ENCODE data around the gene STK38L.

STK38L gene

DNA sequence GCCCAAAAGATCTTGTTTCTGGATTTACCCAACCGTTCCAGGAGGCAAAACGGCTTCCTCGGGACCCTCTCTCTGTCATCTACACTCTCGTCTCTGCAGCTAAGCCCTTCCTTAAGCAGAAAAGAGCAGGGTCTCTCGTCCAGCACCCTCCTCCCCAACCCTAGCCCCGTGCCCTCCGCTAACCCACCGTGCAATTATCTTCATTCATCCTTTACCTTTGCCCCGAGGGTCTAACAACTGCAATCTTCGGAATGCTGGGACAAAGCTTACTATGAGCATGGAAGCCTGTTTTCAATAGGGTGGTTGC is 88.3 kb downstream of the STK38L start:
- Histone ChIP-seq H3K4me1 (ENCODE audit: insufficient read depth, low read length) (peaks cover 10% of the 10 kb centered on the region), H3K36me3 (ENCODE audit: insufficient read depth, low read length) (no peaks in the 10 kb centered on the region), H3K9me3 (ENCODE audit: control insufficient read depth, insufficient read depth, low read length) (no peaks in the 10 kb centered on the region), H3K9ac (ENCODE audit: low read depth, low read length) (peak overlapping the region; percentile 84)

DNA sequence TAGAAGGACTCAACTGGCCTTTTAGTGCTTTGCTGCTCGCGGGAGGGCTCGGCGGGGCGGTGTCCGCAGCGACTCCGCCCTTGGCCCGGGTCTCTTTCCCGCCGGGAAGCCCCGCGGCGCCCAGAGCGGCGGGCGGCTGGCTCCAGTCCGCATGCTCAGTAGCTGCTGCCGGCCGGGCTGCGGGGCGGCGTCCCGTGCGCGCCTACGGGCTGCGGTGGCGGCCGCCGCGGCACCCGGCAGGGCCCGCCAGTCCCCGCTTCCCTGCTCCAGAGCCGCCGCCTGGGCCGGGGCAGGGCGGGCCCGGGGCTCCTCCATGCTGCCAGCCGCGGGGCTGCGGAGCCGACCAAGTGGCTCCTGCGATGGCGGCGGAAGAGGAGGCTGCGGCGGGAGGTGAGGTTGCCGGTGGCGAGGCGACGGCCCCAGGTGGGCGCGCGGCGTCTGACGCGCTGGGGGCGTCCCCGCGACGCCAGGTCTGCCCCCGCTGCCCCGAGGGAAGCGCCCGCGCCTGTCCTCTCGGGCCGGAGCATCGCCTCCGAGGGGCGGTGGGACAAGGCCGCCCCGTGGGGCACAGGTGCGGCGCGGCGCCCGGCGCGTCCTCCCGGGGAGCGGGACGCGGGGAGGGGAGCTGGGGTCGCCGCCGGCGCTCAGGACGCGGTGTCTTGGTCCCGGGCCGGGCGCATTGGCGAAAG is 88.8 kb downstream of the STK38L start, which contains the start of gene BMAL2:
Gene BMAL2, plus strand, starts transcription at position 123 of the 689 bp plus-strand sequence. Its CDS starts 237 bp downstream, at position 360.
- peaks cover 10% of the 10 kb centered on the region for H3K4me1 ChIP-seq (ENCODE audit: insufficient read depth, low read length)
- peak within 1 kb of the TSS; percentile 84 for H3K9ac ChIP-seq (ENCODE audit: low read depth, low read length)
- H3K9me3 ChIP-seq (ENCODE audit: control insufficient read depth, insufficient read depth, low read length): no peaks in the 10 kb centered on the region

DNA sequence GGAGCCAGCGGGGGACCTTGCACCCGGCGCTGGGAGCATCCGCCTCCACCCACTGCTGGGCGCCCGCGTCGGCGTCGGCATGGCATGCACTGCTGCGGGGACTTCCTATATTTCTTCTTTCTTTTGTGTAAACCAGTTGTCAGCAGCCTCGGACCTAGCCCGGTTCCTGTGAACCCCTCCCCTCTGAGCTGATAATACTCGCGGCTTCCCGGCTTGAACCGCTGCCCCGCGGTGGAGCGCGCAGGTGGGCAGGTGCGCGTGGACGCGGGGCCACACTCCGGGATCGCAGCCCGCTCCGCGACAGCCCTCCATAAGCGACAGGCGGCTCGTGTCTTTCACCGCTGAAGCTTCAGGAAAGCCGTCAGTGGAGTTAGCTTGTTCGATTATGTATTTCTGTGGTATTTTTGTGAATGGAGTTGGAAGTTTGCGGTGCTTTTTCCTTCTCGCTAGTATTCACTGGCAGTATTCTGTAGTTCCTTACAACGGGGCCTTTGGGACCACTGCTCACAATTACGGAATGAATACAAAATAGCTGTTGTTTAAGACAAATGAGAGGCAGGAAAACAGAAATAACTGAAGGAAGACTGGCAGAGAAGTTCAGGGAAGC is 89.4 kb downstream of the STK38L start:
- Histone ChIP-seq H3K36me3 (ENCODE audit: insufficient read depth, low read length) (no peaks in the 10 kb centered on the region), H3K4me1 (ENCODE audit: insufficient read depth, low read length) (peaks cover 10% of the 10 kb centered on the region), H3K9ac (ENCODE audit: low read depth, low read length) (peak overlapping the region; percentile 84), H3K9me3 (ENCODE audit: control insufficient read depth, insufficient read depth, low read length) (no peaks in the 10 kb centered on the region)

More for the DNA sequence above, 88.8 kb downstream of the STK38L start, which contains the start of gene BMAL2:
- H3K36me3 ChIP-seq (ENCODE audit: insufficient read depth, low read length): no peaks in the 10 kb centered on the region

DNA sequence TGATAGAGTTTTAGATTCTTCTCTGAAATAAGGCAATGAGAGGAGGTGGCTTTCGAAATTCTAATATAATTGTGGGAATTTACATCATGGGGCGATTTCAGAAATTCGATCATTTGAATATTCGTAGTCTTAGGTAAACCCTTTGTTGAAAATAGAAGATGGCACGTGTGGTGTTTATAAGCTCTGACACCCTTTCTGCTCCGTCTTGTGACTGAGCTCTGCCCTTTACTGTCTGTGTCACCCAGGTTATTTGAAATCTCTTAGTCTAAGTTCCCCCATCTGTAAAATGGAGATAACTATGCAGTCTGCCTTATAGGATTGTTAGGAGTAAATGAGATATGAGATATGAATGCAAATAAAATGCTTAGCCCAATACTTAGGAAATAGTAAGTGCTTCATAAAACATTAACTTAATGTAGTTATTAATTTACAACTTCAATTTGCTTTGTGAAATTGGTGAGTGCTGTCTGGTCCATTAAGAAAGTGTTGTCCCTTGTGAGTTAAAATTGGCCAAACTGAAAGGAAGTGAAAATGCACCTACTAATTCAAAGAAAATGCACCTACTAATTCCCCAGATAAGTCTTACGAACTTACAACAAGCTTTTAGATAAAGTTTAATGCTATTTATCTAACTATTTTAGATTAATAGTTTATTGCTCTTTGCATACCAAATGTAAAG is 90.1 kb downstream of the STK38L start:
- peak overlapping the region; percentile 84 for H3K9ac ChIP-seq (ENCODE audit: low read depth, low read length)
- no peaks in the 10 kb centered on the region for H3K9me3 ChIP-seq (ENCODE audit: control insufficient read depth, insufficient read depth, low read length)
- peaks cover 10% of the 10 kb centered on the region for H3K4me1 ChIP-seq (ENCODE audit: insufficient read depth, low read length)

DNA sequence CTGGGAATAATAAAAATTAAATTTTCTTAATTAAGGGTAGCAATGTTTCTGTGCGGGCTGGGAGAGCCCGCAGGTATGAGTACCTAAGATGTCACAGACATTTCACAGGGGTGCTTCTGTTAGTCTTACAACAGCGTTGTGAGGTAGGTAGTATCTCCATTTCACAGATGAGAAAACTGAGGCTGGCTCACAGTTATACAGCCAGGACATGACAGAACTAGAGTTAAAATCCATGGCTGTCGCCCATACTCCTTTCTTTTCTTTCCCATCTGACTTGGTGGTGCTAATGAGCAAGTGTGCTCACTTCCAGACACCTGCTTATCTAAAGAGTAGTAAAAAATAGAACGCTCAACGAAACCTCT is 90.6 kb downstream of the STK38L start:
- Histone ChIP-seq H3K9me3 (ENCODE audit: control insufficient read depth, insufficient read depth, low read length) (no peaks in the 10 kb centered on the region), H3K9ac (ENCODE audit: low read depth, low read length) (no peak overlapping the region), H3K4me1 (ENCODE audit: insufficient read depth, low read length) (peaks cover 10% of the 10 kb centered on the region), H3K36me3 (ENCODE audit: insufficient read depth, low read length) (no peaks in the 10 kb centered on the region)

More for the DNA sequence above, 90.1 kb downstream of the STK38L start:
- H3K36me3 ChIP-seq (ENCODE audit: insufficient read depth, low read length): no peaks in the 10 kb centered on the region

DNA sequence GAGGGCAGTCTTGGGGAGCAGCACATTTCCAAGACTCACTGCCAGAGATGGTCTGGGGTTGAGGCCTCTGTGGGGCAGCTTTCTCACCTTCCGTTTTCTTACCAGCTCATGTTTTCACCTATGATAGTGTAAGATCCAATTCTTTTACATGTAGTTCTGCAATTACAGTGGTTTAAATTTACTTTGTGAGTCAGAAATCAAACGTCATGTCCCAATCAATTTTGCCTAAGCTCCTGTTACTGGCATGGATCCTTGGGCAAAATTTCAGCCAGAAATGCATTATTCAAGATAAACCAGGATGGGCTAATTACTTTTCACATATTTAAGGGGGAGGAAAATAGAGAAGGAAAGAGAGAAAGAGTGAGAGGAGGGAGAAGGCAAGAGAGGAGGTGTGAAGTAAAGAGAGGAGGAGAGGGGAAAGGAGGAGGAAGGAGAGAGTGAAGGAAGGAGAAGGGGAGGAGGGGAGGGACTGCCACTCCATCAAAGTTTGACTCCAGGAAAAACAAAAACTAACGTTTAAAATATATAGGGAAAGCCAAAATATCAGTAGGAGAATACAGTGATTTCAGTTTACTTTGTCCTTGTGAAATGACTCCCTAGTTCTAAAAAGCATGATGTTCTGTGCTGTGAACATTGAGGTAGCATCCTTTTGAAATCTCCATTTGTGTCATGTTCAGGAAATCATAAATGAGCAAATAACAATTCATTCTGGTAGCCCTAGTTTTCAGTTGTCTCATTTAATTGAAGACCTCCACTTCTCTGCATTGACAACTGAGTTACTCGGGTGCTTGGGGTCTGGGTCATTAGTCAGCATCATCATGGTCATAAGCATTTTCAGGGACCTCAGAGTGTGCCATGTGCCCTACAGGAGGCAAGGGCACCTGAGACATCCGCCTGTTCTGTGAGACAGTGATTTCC is 91.5 kb downstream of the STK38L start:
- Histone ChIP-seq H3K9me3 (ENCODE audit: control insufficient read depth, insufficient read depth, low read length) (no peaks in the 10 kb centered on the region), H3K4me1 (ENCODE audit: insufficient read depth, low read length) (peaks cover 10% of the 10 kb centered on the region), H3K9ac (ENCODE audit: low read depth, low read length) (no peak overlapping the region), H3K36me3 (ENCODE audit: insufficient read depth, low read length) (no peaks in the 10 kb centered on the region)

DNA sequence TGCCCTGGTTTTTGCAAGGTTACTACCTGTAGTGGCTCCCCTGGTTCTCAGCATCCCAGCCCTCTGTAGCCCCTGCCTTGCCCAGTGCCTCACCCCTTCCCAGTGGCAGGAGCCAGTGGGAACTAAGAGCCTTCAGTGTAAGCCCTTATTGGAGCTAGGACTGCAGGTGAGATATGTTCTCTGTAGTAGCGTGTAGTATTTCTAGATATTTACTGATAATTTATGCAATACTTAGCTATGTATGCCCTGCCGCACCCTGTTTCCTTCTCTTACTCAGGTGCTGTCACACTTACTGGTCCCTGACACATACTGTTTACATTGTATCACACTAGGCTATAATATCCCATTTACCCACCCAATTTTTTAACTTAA is 92.2 kb downstream of the STK38L start:
- Histone ChIP-seq H3K9ac (ENCODE audit: low read depth, low read length) (no peak overlapping the region), H3K9me3 (ENCODE audit: control insufficient read depth, insufficient read depth, low read length) (no peaks in the 10 kb centered on the region), H3K36me3 (ENCODE audit: insufficient read depth, low read length) (no peaks in the 10 kb centered on the region), H3K4me1 (ENCODE audit: insufficient read depth, low read length) (peaks cover 8% of the 10 kb centered on the region)

DNA sequence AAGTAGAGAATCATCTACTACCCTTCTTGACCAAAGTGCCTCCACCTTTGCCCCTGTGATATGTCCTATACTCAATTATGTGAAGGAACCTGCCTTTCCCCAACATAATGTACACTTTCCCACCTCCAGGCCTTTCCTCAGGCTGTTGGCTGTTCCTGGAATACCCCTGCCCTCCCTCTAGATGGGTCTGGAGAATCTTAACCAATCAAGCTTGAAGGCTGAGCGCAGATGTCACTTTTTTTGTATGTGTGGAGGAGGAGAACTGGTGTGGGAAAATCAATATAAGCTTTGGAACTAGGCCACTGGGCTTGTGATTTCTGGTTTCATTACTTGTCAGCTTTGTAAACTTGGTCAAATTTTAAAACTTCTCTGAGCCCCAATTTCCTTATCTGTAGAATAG is 93.3 kb downstream of the STK38L start:
- Histone ChIP-seq H3K9me3 (ENCODE audit: control insufficient read depth, insufficient read depth, low read length) (no peaks in the 10 kb centered on the region), H3K9ac (ENCODE audit: low read depth, low read length) (no peak overlapping the region), H3K4me1 (ENCODE audit: insufficient read depth, low read length) (no peaks in the 10 kb centered on the region), H3K36me3 (ENCODE audit: insufficient read depth, low read length) (no peaks in the 10 kb centered on the region)

DNA sequence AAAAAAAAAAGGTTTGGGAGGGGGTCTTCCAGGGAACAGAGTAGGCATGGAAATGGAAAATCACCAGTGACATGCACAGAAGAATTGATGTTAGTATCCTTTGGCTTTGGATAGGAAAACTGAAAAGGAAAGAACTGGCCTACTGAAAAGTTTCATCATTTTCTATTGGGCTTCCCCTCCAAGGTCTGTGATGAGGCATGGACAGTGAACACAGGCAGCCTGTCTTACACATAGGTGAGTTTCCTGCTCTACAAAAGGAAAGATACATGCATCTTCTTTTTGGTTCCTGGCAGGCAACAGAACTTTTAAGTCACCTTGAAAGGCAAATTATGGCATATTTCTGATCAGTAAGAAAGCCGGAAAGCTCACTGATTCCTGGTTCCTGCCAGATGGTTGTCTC is 94.4 kb downstream of the STK38L start:
- Histone ChIP-seq H3K36me3 (ENCODE audit: insufficient read depth, low read length) (no peaks in the 10 kb centered on the region), H3K4me1 (ENCODE audit: insufficient read depth, low read length) (peaks cover 9% of the 10 kb centered on the region; the same call in 1 of the 2 replicates), H3K9me3 (ENCODE audit: control insufficient read depth, insufficient read depth, low read length) (no peaks in the 10 kb centered on the region)

DNA sequence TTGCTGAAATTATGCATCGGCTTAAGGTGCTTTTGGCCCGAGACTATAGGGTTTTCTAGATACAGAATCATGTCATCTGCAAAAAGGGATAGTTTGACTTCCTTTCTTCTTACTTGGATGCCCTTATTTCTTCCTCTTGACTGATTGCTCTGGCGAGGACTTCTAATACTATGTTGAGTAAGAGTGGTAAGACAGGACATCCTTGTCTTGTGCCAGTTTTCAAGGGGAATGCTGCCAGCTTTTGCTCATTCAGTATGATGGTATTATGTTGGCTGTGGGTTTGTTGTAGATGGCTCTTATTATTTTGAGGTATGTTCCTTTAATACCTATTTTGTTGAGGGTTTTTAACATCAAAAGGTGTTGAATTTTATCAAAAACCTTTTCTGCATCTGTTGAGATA is 96.9 kb downstream of the STK38L start:
- Histone ChIP-seq H3K4me1 (ENCODE audit: insufficient read depth, low read length) (peaks cover 29% of the 10 kb centered on the region), H3K36me3 (ENCODE audit: insufficient read depth, low read length) (no peaks in the 10 kb centered on the region), H3K9ac (ENCODE audit: low read depth, low read length) (no peak overlapping the region), H3K9me3 (ENCODE audit: control insufficient read depth, insufficient read depth, low read length) (no peaks in the 10 kb centered on the region)

More for the DNA sequence above, 94.4 kb downstream of the STK38L start:
- H3K9ac ChIP-seq (ENCODE audit: low read depth, low read length): no peak overlapping the region

DNA sequence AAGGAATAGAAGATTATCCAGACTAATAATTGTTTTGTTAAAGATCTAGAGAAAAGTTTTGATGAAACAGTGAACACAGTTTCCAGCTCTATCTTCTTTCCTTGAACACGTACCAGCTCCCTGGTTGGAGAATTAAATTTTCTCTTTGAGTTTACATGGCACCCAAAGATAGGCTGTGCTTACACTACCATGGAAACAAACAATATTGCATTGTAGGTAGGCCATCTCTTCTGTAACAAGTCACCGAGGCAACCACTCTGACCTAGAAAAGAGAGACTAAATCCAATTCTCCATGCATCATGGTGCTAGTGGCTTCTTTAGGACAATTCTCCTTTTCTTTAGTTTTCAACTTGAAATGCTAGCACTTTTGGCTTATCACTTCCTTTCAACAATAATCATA is 98.5 kb downstream of the STK38L start:
- no peaks in the 10 kb centered on the region for H3K9me3 ChIP-seq (ENCODE audit: control insufficient read depth, insufficient read depth, low read length)
- peaks cover 29% of the 10 kb centered on the region for H3K4me1 ChIP-seq (ENCODE audit: insufficient read depth, low read length)
- no peaks in the 10 kb centered on the region for H3K36me3 ChIP-seq (ENCODE audit: insufficient read depth, low read length)
- H3K9ac ChIP-seq (ENCODE audit: low read depth, low read length): no peak overlapping the region

DNA sequence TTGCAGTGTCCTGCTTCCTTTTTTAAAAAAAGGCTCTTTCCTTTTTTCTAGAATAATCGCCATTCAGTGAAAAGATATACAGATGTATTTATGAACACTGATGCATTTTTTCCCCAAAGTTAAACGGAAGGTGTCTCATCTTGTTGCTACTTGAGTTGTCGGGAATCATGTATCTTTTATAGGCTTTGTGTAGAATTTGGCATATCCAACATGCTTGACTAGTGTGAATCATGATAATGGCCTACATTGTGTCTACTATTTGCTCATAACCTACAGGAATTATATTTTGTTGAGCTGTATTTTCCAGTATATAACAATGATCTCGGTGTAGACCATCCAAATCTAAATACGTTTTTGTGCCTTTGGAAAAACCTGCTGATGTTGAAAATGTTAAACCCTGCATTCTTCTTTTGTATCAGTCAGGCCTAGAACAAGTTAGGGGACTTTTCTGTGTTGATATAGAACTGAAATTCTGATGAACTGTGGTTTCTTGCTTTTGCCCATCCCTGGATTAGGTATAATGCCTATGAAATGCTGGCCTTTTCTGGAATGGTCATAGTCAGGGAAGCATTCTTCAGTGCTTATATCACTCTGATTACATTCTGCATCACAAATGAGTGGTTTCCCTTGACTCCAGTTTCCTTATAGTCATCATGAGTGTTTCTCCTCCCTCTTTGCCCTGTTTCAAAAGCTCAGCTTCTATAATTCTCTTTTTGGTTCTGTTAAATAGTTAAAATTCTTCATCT is 99.3 kb downstream of the STK38L start:
- Histone ChIP-seq H3K4me1 (ENCODE audit: insufficient read depth, low read length) (peaks cover 29% of the 10 kb centered on the region), H3K36me3 (ENCODE audit: insufficient read depth, low read length) (no peaks in the 10 kb centered on the region), H3K9ac (ENCODE audit: low read depth, low read length) (no peak overlapping the region), H3K9me3 (ENCODE audit: control insufficient read depth, insufficient read depth, low read length) (no peaks in the 10 kb centered on the region)

DNA sequence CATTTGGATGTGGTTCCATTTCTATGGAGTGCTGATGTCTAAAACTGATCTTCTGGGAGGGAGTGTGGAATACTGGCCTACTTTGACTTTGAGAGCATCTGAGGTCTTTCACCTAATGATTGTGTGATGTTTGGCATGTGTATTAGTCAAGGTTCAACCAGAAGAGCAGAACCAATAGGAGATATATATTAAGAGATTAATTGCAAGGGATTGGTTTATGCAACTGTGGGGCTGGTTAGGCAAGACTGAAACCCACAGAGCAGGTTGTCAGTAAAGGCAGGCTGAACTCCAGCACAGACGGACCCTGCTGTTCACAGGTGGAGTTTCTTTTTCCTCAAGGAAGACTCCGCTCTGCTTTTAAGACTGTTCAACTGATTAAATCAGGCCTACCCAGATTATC is 100.2 kb downstream of the STK38L start:
- Histone ChIP-seq H3K36me3 (ENCODE audit: insufficient read depth, low read length) (no peaks in the 10 kb centered on the region), H3K9ac (ENCODE audit: low read depth, low read length) (no peak overlapping the region), H3K4me1 (ENCODE audit: insufficient read depth, low read length) (peaks cover 29% of the 10 kb centered on the region), H3K9me3 (ENCODE audit: control insufficient read depth, insufficient read depth, low read length) (no peaks in the 10 kb centered on the region)

DNA sequence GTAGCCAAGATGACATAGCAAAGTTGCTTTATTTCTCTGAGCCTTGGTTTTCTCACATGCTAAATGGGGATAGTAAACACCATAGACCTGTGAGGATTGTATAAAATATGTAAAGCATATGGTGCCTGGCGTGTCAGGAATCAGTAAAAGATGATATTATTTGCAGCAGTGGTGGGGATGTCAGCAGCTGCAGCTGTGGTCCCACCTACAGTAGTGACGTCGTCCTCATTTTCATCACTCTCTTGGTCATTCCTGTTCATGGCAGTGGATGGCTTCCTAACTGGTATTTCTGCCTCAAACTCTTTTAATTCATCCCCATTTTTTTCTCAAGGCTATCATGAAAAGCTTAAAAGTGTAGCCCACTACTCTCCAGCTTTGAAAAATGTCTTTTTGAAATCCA is 100.7 kb downstream of the STK38L start:
- H3K9ac ChIP-seq (ENCODE audit: low read depth, low read length): no peak overlapping the region
- H3K36me3 ChIP-seq (ENCODE audit: insufficient read depth, low read length): no peaks in the 10 kb centered on the region
- no peaks in the 10 kb centered on the region for H3K9me3 ChIP-seq (ENCODE audit: control insufficient read depth, insufficient read depth, low read length)
- peaks cover 29% of the 10 kb centered on the region for H3K4me1 ChIP-seq (ENCODE audit: insufficient read depth, low read length)

All from ES-I3 (cell line).